Measurements from ENCODE around the gene HOXC9.
"Not testable (repeated sequence)": the region's sequence is repeated elsewhere in the genome, so short reads cannot be mapped to it uniquely, and the experiment has no call there.

The HOXC9 gene

GRCh38 chr12:54038284-54038870, 38.4 kb downstream of the HOXC9 start:
- no peak for DNase-seq (ENCODE audit: low read depth)
- no peak overlapping the region for H3K4me3 ChIP-seq (ENCODE audit: control insufficient read depth, low read depth, low read length)
- TF ChIP-seq CTCF (conservative IDR thresholded peaks at IDR 0.05; ENCODE audit: control insufficient read depth, insufficient read depth, low read depth, low read length): no peak

- no peak for TF ChIP-seq CTCF (conservative IDR thresholded peaks at IDR 0.05; ENCODE audit: control insufficient read depth, insufficient read depth, low read depth, low read length)
- H3K4me3 ChIP-seq (ENCODE audit: control insufficient read depth, low read depth, low read length): peak overlapping the region; percentile 9
- peak; percentile 82 for DNase-seq (ENCODE audit: low read depth)
Observed at GRCh38 chr12:54038871-54039414, 39.0 kb downstream of the HOXC9 start.

GRCh38 chr12:54039417-54040147, 39.6 kb downstream of the HOXC9 start:
- DNase-seq (ENCODE audit: low read depth): peak; percentile 84
- no peak for TF ChIP-seq CTCF (conservative IDR thresholded peaks at IDR 0.05; ENCODE audit: control insufficient read depth, insufficient read depth, low read depth, low read length)
- peak overlapping the region; percentile 17 for H3K4me3 ChIP-seq (ENCODE audit: control insufficient read depth, low read depth, low read length)

- H3K4me3 ChIP-seq (ENCODE audit: control insufficient read depth, low read depth, low read length): peak overlapping the region; percentile 1
- DNase-seq (ENCODE audit: low read depth): peak; percentile 73
- no peak for TF ChIP-seq CTCF (conservative IDR thresholded peaks at IDR 0.05; ENCODE audit: control insufficient read depth, insufficient read depth, low read depth, low read length)
Observed at GRCh38 chr12:54040148-54040494, 40.2 kb downstream of the HOXC9 start.

GRCh38 chr12:54040648-54041047, 40.7 kb downstream of the HOXC9 start:
- H3K4me3 ChIP-seq (ENCODE audit: control insufficient read depth, low read depth, low read length): no peak overlapping the region

GRCh38 chr12:54041097-54041690, 41.2 kb downstream of the HOXC9 start:
- DNase-seq (ENCODE audit: low read depth): no peak
- H3K4me3 ChIP-seq (ENCODE audit: control insufficient read depth, low read depth, low read length): no peak overlapping the region
- no peak for TF ChIP-seq CTCF (conservative IDR thresholded peaks at IDR 0.05; ENCODE audit: control insufficient read depth, insufficient read depth, low read depth, low read length)

More at GRCh38 chr12:54040648-54041047, 40.7 kb downstream of the HOXC9 start:
- no peak for TF ChIP-seq CTCF (conservative IDR thresholded peaks at IDR 0.05; ENCODE audit: control insufficient read depth, insufficient read depth, low read depth, low read length)
- no peak for DNase-seq (ENCODE audit: low read depth)

- not testable (repeated sequence) for H3K4me3 ChIP-seq (ENCODE audit: control insufficient read depth, low read depth, low read length); DNase-seq (ENCODE audit: low read depth)
Observed at GRCh38 chr12:54042033-54042432, 42.1 kb downstream of the HOXC9 start.

Data from fibroblast of mammary gland (primary cell).